Measurements from ENCODE around the gene UGGT1. TPM values are rescaled to one million over a fixed set of nuclear protein-coding genes. Genes with fewer than 3 reads are reported as not detected.

Gene UGGT1
- total and polyA plus RNA-seq, 9 of the 15 experiments (the other 6 are each of a cell fraction or from before 2014, with no cell fraction given) = 5.1 to 56.4 (median 37.9) TPM

- no peak for TF ChIP-seq NFIX (CRISPR knock-in tag; IDR thresholded peaks at IDR 0.05; ENCODE audit: low read depth)
- no peak for TF ChIP-seq ZBTB43 (CRISPR knock-in tag; IDR thresholded peaks at IDR 0.05)
- no peak for TF ChIP-seq EGR1 (conservative IDR thresholded peaks at IDR 0.05)
- TF ChIP-seq MCM7 (IDR thresholded peaks at IDR 0.05) = no peak
- TF ChIP-seq ZMIZ1 (IDR thresholded peaks at IDR 0.05; ENCODE audit: low read depth in 2 of 2, low read length in 2 of 2) = no peak
- TF ChIP-seq PHF8 (IDR thresholded peaks at IDR 0.05; ENCODE audit: borderline replicate concordance, low read length) = no peak
- no peak for TF ChIP-seq BCOR (IDR thresholded peaks at IDR 0.05)
- TF ChIP-seq BRF1 (IDR thresholded peaks at IDR 0.05; ENCODE audit: borderline replicate concordance, extremely low read depth, insufficient read length) = no peak
- TF ChIP-seq EHMT2 (IDR thresholded peaks at IDR 0.05) = no peak
- TF ChIP-seq SAP30 (IDR thresholded peaks at IDR 0.05; ENCODE audit: borderline replicate concordance, insufficient read depth, low read depth, low read length, poor library complexity, severe bottlenecking) = no peak
- no peak for TF ChIP-seq GABPB2 (CRISPR knock-in tag; conservative IDR thresholded peaks at IDR 0.05)
- TF ChIP-seq BACH1 (tag; IDR thresholded peaks at IDR 0.05) = peak; percentile 93
- TF ChIP-seq RERE (CRISPR knock-in tag; IDR thresholded peaks at IDR 0.05; ENCODE audit: borderline replicate concordance) = no peak
- TF ChIP-seq ARID1B (IDR thresholded peaks at IDR 0.05) = peak; percentile 56
Measured at GRCh38 chr2:128187032-128187654, 96.1 kb downstream of the UGGT1 start (continued).
